Measurements from ENCODE around the gene TFEC.

Gene TFEC

DNA sequence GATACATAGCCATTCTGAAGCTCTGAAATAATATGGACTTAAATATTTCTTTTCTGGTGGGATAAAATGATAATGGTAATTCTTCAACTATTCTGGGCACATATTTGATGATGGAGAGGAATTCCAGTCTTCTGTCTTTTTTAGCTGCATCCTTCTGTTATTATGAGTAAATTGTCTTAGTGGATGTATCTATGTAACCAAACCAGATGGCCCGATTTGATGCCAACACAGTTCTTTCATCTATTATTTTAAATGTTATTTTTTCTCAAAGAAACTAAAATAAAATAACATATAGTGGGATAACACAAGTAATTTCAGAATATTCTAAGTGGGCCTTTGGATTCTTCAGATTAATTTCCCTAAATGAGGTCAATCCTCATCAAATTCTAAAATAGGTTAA lies 110.2 kb downstream of the TFEC start:
- no peak for DNase-seq

DNA sequence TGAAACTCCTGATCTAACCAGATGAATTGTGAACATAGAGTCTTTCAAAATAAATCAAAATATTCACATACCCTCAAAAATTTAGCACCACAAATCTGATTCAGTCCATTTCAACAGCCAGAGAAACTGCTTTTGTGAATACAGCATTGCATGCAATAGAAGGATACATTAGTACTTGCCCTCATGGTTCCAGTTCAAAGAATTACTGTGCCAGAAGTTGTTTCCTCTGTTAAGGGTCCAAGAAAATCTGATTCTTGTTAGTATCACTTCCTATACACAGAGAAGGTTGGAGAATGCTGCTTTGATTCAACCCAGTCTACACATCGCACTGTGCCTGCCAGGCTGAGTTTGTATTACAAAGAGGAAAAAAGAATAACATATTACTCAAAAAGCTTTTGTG lies 115.6 kb downstream of the TFEC start:
- DNase-seq = no peak

DNA sequence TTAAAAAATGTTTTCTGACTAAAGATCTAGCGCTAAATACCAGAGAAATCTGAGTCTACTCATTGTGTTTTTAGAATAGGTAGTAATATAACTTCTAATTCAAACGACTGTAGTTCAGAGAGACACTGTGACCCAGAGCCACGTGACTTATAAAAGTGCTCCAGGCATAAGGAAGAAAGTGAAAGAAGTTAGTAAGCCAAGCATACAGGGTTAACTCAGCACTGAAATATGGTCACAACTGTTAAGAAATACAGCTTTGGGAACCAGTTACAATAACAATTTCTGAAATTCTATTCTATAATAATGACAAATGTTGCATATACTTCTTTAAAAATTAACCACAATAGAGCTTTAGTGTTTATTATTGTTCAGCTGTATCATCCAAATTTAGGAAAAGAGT lies 119.1 kb downstream of the TFEC start:
- no peak for DNase-seq

GRCh38 chr7:115910541-115911164 lies 119.9 kb downstream of the TFEC start:
- no peak for DNase-seq

GRCh38 chr7:115906731-115907130 lies 123.8 kb downstream of the TFEC start:
- DNase-seq = no peak

DNA sequence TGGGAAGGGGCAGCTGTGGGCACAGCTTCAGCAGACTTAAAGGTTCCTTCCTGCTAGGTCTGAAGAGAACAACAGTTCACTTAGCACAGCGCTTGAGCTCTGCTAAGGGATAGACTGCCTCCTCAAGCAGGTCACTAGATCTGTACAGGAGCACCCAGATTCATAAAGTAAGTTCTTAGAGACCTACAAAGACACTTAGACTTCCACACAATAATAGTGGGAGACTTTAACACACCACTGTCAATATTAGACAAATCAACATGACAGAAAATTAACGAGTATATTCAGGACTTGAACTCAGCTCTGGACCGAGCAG lies 140.9 kb downstream of the TFEC start:
- no peak for DNase-seq

DNA sequence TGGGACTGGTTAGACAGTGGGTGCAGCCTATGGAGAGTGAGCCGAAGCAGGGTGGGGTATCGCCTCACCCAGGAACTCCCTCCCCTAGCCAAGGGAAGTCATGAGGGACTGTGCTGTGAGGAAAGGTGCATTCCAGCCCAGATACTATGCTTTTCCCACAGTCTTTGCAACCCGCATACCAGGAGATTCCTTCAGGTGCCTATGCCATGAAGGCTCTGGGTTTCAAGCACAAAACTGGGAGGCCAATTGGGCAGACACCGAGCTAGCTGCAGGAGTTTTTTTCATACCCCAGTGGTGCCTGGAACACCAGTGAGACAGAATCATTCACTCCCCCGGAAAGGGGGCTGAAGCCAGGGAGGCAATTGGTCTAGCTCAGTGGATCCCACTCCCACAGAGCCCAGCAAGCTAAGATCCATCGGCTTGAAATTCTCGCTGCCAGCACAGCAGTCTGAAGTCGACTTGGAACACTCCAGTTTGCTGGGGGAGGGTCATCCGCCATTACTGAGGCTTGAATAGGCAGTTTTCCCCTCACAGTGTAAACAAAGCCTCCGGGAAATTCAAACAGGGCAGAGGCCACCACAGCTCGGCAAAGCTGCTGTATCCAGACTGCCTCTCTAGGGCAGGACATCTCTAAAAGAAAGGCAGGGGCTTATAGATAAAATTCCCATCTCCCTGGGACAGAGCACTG lies 141.4 kb downstream of the TFEC start:
- no peak for DNase-seq

- DNase-seq = no peak
Measured at GRCh38 chr7:115885550-115885949, 145.0 kb downstream of the TFEC start.

All from stimulated activated CD4-positive, alpha-beta T cell treated with anti-CD3 and anti-CD28 coated beads, Interleukin-2, amount 100 ng/mL, for 24 hours (primary cell).